Measurements from ENCODE around the gene FBXW4. TPM values are rescaled to one million over a fixed set of nuclear protein-coding genes. Genes with fewer than 3 reads are reported as not detected.
"Not testable (repeated sequence)": the region's sequence is repeated elsewhere in the genome, so short reads cannot be mapped to it uniquely, and the experiment has no call there.

Gene FBXW4
- polyA plus RNA-seq, 5 donors = 44.6 to 51.8 (median 50.0) TPM

DNA sequence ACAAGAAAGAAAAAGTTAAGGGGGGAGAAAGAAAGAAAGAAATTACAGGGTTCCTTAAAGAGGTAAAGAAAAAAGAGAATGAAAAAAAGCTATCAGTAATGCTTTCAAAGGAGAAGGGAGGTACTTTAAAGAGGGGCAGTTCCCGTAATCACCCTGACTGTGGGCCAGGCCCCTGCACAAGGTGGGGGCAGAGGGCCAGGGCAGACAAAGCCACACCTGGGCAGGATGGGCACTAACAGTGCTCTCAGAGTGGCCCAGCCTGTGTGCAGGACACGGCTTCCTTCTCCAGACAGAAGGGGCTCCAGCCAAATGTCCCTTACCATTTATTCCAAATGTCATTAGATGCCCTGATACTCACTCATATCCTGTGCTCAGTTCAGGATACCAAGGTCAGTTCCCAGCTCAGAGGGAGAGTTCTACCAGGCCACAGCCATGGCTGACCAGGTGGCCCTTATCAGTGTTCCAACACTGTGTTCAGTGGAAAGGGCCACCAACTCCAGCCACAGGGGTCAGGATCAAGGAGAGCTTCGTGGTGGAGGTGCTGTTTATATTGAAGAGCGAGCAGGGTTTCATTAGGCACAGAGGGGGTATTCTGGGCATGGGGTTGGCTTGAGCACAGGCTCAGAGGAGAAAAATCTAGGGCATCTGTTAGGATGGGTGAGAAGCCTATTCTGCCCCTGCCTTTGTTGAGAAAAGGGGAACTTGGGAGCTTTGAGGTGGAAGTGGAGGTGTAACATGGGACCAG lies 77.0 kb downstream of the FBXW4 start:
- DNase-seq = no peak

DNA sequence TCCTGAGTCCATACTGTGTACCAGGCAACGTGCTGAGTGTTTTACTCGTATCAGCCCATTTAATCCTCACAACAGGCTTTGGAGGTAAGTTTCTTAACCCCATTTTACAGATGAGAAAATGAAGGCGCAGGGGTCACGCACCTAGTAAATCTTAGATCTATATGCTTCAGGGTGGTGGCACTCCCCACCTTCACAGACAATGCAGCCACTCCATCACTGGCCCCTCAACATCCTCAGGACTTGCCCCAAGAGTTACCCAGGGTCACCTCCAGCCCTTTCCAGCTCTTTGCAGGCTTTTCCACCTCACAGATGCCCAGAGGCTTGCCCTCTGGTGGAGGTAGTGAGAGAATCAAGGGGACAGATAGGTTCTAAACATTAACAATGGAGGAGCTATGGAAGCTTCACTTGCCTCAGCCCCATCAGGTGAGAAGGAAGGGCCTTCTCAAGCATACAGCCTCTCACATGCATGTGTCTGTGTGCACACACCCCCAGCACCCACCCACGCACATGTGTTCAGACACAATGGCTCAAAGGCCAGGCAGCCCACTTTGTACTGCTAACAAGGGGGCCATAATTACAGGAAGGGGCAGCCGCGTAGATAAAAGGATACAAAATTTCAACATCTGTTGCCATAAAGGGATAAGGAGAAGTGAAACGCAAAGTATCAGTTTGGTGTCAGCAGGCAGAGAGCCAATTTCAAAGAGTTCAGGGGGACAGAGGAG lies 77.7 kb downstream of the FBXW4 start:
- no peak for DNase-seq

GRCh38 chr10:101616415-101617101 lies 78.4 kb downstream of the FBXW4 start:
- DNase-seq = no peak

DNA sequence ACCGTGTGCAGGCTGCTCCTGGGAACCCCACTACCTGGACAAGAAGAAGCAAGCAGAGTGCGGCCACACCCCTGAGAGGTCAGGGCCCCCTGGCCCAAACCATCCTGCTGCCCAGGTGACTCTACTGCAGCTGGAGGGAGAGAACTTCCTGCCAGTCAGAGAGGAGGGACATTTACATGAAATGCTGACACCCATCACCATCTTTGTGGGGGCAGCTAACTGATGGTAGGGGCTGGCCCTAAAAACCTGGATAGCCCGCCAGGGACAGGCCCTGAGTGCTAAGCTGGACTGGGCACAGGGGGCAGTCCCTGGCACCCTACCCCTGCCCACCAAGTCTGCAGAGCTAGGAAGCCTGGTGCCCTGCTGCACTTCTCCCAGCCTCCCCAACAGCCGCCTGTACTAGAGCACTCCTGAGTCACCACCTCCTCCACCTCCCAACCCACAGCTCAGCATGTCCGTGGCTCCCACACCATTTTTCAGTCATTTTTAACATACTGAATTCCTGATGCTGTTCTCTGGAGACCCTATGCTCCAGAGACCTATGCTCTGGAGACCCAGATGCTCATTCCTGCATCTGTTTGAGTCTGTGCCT lies 79.3 kb downstream of the FBXW4 start:
- DNase-seq = no peak

- no peak for DNase-seq
Observed at GRCh38 chr10:101614663-101615524, 80.1 kb downstream of the FBXW4 start.

DNA sequence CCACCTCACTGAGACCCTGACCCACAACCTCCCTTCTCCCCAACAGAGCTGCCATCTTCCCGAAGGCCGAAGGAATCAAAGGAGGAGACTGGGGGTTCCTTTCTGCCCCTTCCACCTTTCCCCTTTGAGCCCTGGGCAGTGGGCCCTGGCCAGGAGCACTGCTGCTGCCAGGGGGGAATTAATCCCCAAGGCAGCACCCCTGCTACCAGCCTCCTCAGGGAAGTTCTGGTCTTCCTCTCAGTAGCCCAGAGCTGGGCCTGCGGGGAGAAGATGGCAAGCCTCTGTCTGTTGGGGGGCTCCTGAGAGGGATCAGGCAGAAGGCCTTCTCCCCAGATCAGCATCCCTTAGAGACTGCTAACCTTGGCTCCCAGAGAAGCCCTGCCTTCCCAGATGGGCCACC lies 81.3 kb downstream of the FBXW4 start:
- DNase-seq = no peak

DNA sequence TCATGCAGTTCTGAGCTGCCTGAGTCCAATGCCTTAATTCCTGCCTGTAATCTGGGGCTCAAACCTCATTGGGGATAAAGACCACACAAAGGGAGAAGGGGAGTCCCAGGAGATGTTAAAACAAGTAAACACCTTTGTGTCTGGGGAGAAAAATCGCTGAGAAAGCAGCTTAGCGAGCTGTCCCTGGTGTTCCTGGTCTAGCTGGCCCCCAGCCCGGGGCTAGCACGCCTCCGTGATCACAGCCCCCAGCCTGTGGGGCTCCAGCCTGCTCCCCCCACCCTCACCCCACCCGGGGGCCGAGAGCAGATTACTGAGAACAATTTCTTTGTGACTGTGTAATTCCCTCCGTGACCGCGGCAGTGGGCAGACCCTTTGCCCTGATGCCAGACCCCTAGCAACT lies 82.1 kb downstream of the FBXW4 start:
- DNase-seq = no peak

GRCh38 chr10:101612086-101612485 lies 82.9 kb downstream of the FBXW4 start:
- DNase-seq = no peak

DNA sequence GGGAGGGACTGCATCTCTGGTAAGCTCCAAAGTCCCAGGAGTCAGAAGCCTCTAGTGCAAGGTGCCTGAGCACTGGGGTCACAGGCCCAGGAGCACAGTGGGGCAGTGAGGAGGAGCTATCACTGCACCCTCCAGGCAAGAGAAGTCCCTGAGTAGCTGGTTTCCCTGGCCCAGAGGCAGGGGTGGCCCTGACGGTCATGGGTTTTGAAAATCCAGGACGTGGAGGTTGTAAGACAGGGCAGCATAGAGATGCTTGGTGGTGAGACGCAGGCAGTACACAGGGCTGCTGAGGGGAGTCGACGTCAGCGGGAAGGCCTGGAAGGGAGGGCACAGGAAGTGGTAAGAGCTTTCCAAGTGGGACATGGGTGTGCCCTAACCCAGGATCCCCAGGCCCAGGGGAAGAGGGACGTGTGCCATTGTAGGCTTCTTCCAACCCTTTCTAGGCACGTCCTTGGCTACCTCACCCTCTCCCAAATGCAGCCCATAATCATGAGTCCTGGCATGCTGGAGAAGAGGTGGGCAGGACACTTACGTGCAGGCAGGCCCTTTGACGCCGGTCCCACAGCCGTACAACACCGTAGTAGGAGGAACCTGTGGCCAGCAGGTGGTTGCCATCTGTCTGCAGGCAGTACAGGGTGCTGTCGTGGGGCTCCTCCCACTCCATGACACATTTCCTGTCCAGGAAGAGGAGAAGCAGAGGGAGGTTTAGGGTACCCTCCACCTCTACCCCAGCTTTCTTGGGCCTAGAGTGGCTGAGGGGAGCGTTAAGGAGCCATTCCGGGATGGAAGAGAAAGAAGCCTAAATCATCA lies 83.7 kb downstream of the FBXW4 start:
- DNase-seq = no peak

DNA sequence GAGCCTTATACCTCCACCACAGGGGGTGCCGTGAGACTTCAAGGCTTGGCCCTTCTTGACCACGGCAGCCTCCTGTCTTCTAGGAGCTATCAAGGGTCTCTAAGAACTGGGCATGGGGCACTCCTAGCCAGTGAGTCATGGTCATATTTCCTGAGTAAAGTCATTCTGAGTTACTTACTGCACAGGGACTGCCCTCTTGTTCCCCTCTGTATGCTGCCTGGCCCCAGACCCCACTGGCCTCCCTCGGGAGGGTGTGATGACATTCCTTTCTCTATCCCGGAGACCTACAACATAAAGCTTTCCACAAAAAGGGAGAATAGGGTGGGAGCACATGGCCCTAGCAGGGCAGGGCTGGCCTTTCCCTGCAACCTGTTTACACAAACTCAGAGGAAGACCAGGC lies 85.5 kb downstream of the FBXW4 start:
- DNase-seq = no peak

DNA sequence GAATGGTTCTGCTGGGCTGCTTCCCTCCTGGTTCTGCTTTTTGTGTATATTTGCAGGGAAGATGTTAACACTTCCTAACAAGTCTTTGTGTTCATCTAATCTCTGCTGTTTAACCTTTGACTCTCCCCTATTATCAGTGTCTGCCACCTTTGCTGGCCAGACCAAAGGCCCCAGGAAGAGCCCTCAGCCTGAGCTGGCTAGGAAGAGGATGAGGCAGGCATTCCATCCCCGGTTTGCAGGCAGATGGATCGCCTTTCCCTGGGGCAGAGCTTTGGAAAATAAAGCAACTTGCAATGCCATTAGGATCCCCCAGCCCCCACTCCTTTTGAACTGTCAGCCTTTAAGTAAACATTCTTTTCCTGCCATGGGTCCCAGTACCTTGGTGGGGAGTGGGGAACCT lies 87.8 kb downstream of the FBXW4 start:
- DNase-seq = no peak

DNA sequence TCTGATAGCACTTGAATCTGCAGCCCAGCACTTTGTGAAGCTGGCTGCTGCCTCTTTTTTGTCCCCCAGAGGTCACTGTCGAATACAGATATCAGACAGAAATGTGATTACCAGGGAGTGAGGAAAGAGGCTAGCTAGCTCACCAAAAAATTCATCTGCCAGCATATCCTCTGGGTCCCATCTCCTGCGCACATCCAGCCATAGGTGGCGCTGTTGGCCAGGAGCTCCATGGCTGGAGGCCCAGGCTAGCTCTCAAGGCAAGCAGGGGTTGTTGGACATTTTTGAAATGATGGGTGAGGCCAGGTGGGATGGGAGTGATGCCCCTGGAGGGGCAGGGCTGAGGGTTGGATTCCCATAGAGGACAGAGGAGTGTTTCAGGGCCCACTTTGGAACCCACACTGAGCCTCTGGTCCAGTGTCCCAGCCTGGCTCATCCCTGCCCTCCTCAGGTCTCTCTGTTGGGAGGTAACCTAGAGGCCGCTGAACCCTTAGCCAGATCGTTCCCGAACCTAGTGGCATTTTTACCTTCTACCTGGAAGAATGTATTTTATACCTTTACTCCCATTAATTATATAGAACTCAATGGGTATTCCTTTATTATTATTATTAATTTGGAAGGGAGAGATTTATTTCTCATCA lies 92.1 kb downstream of the FBXW4 start:
- peak; percentile 26 to 38 for DNase-seq

- no peak for DNase-seq
Observed at GRCh38 chr10:101601541-101601940, 93.4 kb downstream of the FBXW4 start.

- no peak for DNase-seq
Observed at GRCh38 chr10:101597091-101597900, 97.7 kb downstream of the FBXW4 start.

GRCh38 chr10:101595591-101596433 lies 99.2 kb downstream of the FBXW4 start:
- no peak for DNase-seq

DNA sequence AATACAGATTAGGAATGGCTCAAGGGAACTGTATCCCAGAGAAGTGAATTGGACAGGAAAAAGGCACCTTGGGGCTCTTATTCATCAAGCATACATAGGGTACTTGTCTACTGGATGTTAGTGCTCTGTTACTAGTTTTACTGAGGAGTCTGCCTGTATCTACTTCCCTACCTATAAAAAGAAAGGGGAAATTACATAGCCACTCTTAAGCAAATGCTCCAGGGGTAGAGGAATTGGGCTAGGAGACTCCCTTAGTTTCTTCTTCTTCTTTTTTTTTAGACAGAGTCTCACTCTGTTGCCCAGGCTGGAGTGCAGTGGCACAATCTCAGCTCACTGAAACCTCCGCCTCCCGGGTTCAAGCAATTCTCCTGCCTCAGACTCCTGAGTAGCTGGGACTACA lies 101.6 kb downstream of the FBXW4 start:
- not testable (repeated sequence) for DNase-seq

DNA sequence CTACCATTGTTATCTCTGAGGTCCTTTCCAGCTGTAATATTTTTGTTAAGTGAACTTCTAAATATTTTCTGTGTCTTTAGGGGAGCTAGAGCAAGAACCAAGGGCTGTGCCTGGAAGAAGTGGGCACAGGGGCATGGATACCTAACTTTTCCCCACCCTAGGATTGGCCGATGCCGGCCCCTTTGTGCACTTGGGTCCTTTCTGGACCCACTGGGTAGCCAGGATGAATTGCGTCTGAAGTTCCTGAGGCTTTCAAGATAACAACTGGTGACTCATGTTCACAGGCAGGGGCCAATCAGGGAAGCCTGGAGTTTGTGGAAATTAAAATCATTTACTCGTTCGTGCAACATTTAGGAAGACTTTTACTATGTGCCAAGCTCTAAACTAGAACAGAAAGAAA lies 106.1 kb downstream of the FBXW4 start:
- DNase-seq = no peak

All from right lung (tissue), 5 donors.